GM23338 (cell line): Measurements from ENCODE around the gene ZNF440. TPM values are rescaled to one million over a fixed set of nuclear protein-coding genes. Genes with fewer than 3 reads are reported as not detected.

Experiments
- ATAC-seq: fragments of 200-7000 bp; cut with Tn5 transposase; 3 replicates; pipeline ENCODE4 v1.9.1; 2020
- DNase-seq: peaks from one replicate; pipeline ENCODE4 v3.0.0-alpha.2; 2015; ENCODE audit warnings: low spot score
- H2AFZ ChIP-seq: fragments of 200-600 bp; sonication (generic); 2 replicates; pipeline ENCODE4 v1.8.0; 2016; ENCODE audit warnings: antibody characterized with exemption, mild to moderate bottlenecking, moderate library complexity
- H3F3A ChIP-seq: fragments of 200-600 bp; sonication (generic); replicated peaks from 2 replicates; pipeline ENCODE4 v1.8.0; 2017; ENCODE audit warnings: antibody characterized with exemption, mixed run types, low read depth
- H3K27ac ChIP-seq: fragments of 200-600 bp; sonication (generic); 2 replicates; pipeline ENCODE4 v1.6.1; 2016; ENCODE audit warnings: low read depth
- H3K27me3 ChIP-seq: fragments of 200-600 bp; sonication (generic); 2 replicates; pipeline ENCODE4 v1.8.0; 2016; ENCODE audit warnings: mild to moderate bottlenecking, mixed run types, moderate library complexity; ENCODE audit not compliant: insufficient read depth
- H3K36me3 ChIP-seq: fragments of 200-600 bp; sonication (generic); 2 replicates; pipeline ENCODE4 v1.8.0; 2016; ENCODE audit warnings: mild to moderate bottlenecking; ENCODE audit not compliant: insufficient read depth
- H3K4me1 ChIP-seq: fragments of 200-600 bp; sonication (generic); 2 replicates; pipeline ENCODE4 v1.8.0; 2016; ENCODE audit warnings: mild to moderate bottlenecking, moderate library complexity; ENCODE audit not compliant: insufficient read depth
- H3K4me2 ChIP-seq: fragments of 200-600 bp; sonication (generic); 2 replicates; pipeline ENCODE4 v1.7.1; 2017; ENCODE audit warnings: mixed run types
- H3K4me3 ChIP-seq: fragments of 200-600 bp; sonication (generic); 2 replicates; pipeline ENCODE4 v1.6.1; 2016; ENCODE audit warnings: mixed run types
- H3K79me2 ChIP-seq: fragments of 200-600 bp; sonication (generic); replicated peaks from 2 replicates; pipeline ENCODE4 v1.8.0; 2017; ENCODE audit warnings: mild to moderate bottlenecking; ENCODE audit not compliant: insufficient read depth
- H3K9me2 ChIP-seq: fragments of 200-600 bp; sonication (generic); 2 replicates; pipeline ENCODE4 v1.8.0; 2017; ENCODE audit not compliant: insufficient read depth
- H4K20me1 ChIP-seq: fragments of 200-600 bp; sonication (generic); replicated peaks from 2 replicates; pipeline ENCODE4 v1.8.0; 2017; ENCODE audit warnings: mild to moderate bottlenecking; ENCODE audit not compliant: insufficient read depth
- H3K27ac Mint-ChIP-seq: 2 replicates; pipeline ENCODE4 v1.8.0; 2020; ENCODE audit warnings: inconsistent platforms, mild to moderate bottlenecking, moderate library complexity, mixed read lengths
- H3K27me3 Mint-ChIP-seq: 3 replicates; pipeline ENCODE4 v1.8.0; 2022; ENCODE audit warnings: low read depth, mild to moderate bottlenecking, moderate library complexity, mixed read lengths, inconsistent platforms; ENCODE audit not compliant: insufficient read depth, poor library complexity
- H3K36me3 Mint-ChIP-seq: 3 replicates; pipeline ENCODE4 v1.8.0; 2021; ENCODE audit warnings: low read depth, mild to moderate bottlenecking, inconsistent platforms, moderate library complexity, mixed read lengths
- H3K4me1 Mint-ChIP-seq: 3 replicates; pipeline ENCODE4 v1.8.0; 2020; ENCODE audit warnings: mild to moderate bottlenecking, inconsistent platforms, mixed read lengths
- H3K4me3 Mint-ChIP-seq: 3 replicates; pipeline ENCODE4 v1.8.0; 2021; ENCODE audit warnings: moderate library complexity, mild to moderate bottlenecking, inconsistent platforms, mixed read lengths
- H3K9me3 Mint-ChIP-seq: 3 replicates; pipeline ENCODE4 v1.8.0; 2020; ENCODE audit warnings: moderate library complexity, mild to moderate bottlenecking, inconsistent platforms, mixed read lengths
- CTCF ChIP-seq, 2 experiments: fragments of 200-600 bp in 1 of 2; sonication (generic) in 1 of 2; conservative IDR thresholded peaks; 2 replicates each; pipeline versions ENCODE4 v1.5.1 to v1.6.1; 2016 to 2017; ENCODE audit warnings: antibody characterized with exemption in 2 of 2, low read depth in 2 of 2, mild to moderate bottlenecking in 2 of 2, moderate library complexity in 1 of 2
- JUNB ChIP-seq: IDR thresholded peaks from one replicate; pipeline ENCODE4 v1.6.1; 2016; ENCODE audit warnings: antibody characterized with exemption; ENCODE audit not compliant: unreplicated experiment
- POLR2AphosphoS5 ChIP-seq: IDR thresholded peaks from 2 replicates; pipeline ENCODE4 v1.6.1; 2016; ENCODE audit warnings: antibody characterized with exemption, low read depth
- STAT1 ChIP-seq: IDR thresholded peaks from one replicate; pipeline ENCODE4 v1.6.1; 2016; ENCODE audit warnings: antibody characterized with exemption; ENCODE audit not compliant: unreplicated experiment
- ZNF331 ChIP-seq: fragments of 250-450 bp; sonication (Bioruptor Pico); IDR thresholded peaks from 2 replicates; pipeline ENCODE4 v1.5.0; 2020; ENCODE audit warnings: low read depth, mild to moderate bottlenecking, moderate library complexity
- ZNF462 ChIP-seq: fragments of 250-450 bp; sonication (Bioruptor Pico); IDR thresholded peaks from 2 replicates; pipeline ENCODE4 v1.5.0; 2020; ENCODE audit warnings: mild to moderate bottlenecking, moderate library complexity
- polyA plus RNA-seq: library from polyadenylated mRNA; unstranded; fragments of >200 nt; fragmentation: Nextera tagmentation; extraction: Ambion mirVana; gene quantifications from 2 replicates; pipeline ENCODE4 v1.2.1, GENCODE V29; 2016
- total RNA-seq: library from RNA; depleted of rRNA; stranded (reverse); fragments of >200 nt; shearing (Covaris generic); gene quantifications from 2 replicates; pipeline ENCODE4 v1.2.3, GENCODE V29; 2014

Gene ZNF440
- total and polyA plus RNA-seq, 2 experiments from 2014 or later = 2.5 to 9.3 TPM

GRCh38 chr19:11821474-11822109, 7.5 kb downstream of the ZNF440 start:
- H3K4me1 Mint-ChIP-seq = no peaks in the 10 kb centered on the region
- no peaks in the 10 kb centered on the region for H3K27me3 ChIP-seq
- peaks cover 2% of the 10 kb centered on the region for H4K20me1 ChIP-seq
- H3K4me3 ChIP-seq = no peak overlapping the region
- no peak for ATAC-seq
- no peak overlapping the region for H3K27ac ChIP-seq
- no peaks in the 10 kb centered on the region for H3K4me1 ChIP-seq
- DNase-seq = no peak
- no peaks in the 10 kb centered on the region for H3K79me2 ChIP-seq
- H3K4me3 Mint-ChIP-seq = no peak overlapping the region
- H3K4me2 ChIP-seq = no peak overlapping the region
- peaks cover 21% of the 10 kb centered on the region for H3K36me3 Mint-ChIP-seq
- no peaks in the 10 kb centered on the region for H3K36me3 ChIP-seq
- no peak overlapping the region for H3K27ac Mint-ChIP-seq
- H3K9me2 ChIP-seq = 0 out of 2 replicates have a peak, but pooled peaks cover 4% of the 10 kb centered on the region
- TF ChIP-seq POLR2AphosphoS5 (no peak), ZNF462 (no peak), CTCF (conservative IDR thresholded peaks at IDR 0.05; ENCODE audit: low read depth in 2 of 2) (no peak), JUNB (no peak), STAT1 (no peak), ZNF331 (no peak)
- no peaks in the 10 kb centered on the region for H3K27me3 Mint-ChIP-seq
- H3F3A ChIP-seq = no peaks in the 10 kb centered on the region
- H3K9me3 Mint-ChIP-seq = peaks cover 88% of the 10 kb centered on the region
- H2AFZ ChIP-seq = no peak overlapping the region
